HG02623 (cell line): Measurements from ENCODE around the gene GPR153.
"Not testable (repeated sequence)": the region's sequence is repeated elsewhere in the genome, so short reads cannot be mapped to it uniquely, and the experiment has no call there.

ENCODE experiments used
- ATAC-seq: cut with Tn5 transposase; IDR thresholded peaks from one replicate; pipeline ENCODE4 v1.9.1; 2021; ENCODE audit warnings: moderate library complexity; ENCODE audit not compliant: unreplicated experiment

GPR153 gene

GRCh38 chr1:6260961-6261614 lies at the start of gene GPR153:
TSS of gene GPR153 (minus strand) at chr1:6261098. CDS start at chr1:6254905, 6,193 bp downstream.
- no peak for ATAC-seq

- ATAC-seq, result no peak
These were observed 49.4 kb upstream of the GPR153 start for GRCh38 chr1:6310116-6310848.

GRCh38 chr1:6309564-6309963 lies 48.7 kb upstream of the GPR153 start:
- ATAC-seq, result no peak

GRCh38 chr1:6308449-6308848 lies 47.6 kb upstream of the GPR153 start:
- ATAC-seq, result no peak

- not testable (repeated sequence) for ATAC-seq
These were observed 46.8 kb upstream of the GPR153 start for GRCh38 chr1:6307682-6308081.

GRCh38 chr1:6307099-6307498 lies 46.2 kb upstream of the GPR153 start:
- no peak for ATAC-seq

GRCh38 chr1:6303397-6304012 lies 42.6 kb upstream of the GPR153 start:
- ATAC-seq, result no peak

- ATAC-seq, result no peak
These were observed 41.7 kb upstream of the GPR153 start for GRCh38 chr1:6302568-6302967.

GRCh38 chr1:6301526-6301925 lies 40.6 kb upstream of the GPR153 start:
- ATAC-seq, result no peak

GRCh38 chr1:6300342-6301048 lies 39.6 kb upstream of the GPR153 start:
- ATAC-seq, result no peak

- ATAC-seq, result no peak
These were observed 38.8 kb upstream of the GPR153 start for GRCh38 chr1:6299557-6300165.

- ATAC-seq, result no peak
These were observed 38.1 kb upstream of the GPR153 start for GRCh38 chr1:6298940-6299465.

- no peak for ATAC-seq
These were observed 37.6 kb upstream of the GPR153 start for GRCh38 chr1:6298530-6298929.

- ATAC-seq, result no peak
These were observed 35.0 kb upstream of the GPR153 start for GRCh38 chr1:6295910-6296309.

- ATAC-seq, result no peak
These were observed 34.1 kb upstream of the GPR153 start for GRCh38 chr1:6294890-6295556.

- no peak for ATAC-seq
These were observed 33.4 kb upstream of the GPR153 start for GRCh38 chr1:6294080-6294889.

GRCh38 chr1:6292102-6292501 lies 31.2 kb upstream of the GPR153 start:
- ATAC-seq, result no peak

- ATAC-seq, result no peak
These were observed 27.8 kb upstream of the GPR153 start for GRCh38 chr1:6288665-6289064.

- no peak for ATAC-seq
These were observed 27.1 kb upstream of the GPR153 start for GRCh38 chr1:6288026-6288425.
